GM19455 (cell line): ENCODE results near the gene TNP1.

Source experiments
- ATAC-seq: cut with Tn5 transposase; IDR thresholded peaks from one replicate; pipeline ENCODE4 v1.9.1; 2021; ENCODE audit not compliant: unreplicated experiment

Gene TNP1

DNA sequence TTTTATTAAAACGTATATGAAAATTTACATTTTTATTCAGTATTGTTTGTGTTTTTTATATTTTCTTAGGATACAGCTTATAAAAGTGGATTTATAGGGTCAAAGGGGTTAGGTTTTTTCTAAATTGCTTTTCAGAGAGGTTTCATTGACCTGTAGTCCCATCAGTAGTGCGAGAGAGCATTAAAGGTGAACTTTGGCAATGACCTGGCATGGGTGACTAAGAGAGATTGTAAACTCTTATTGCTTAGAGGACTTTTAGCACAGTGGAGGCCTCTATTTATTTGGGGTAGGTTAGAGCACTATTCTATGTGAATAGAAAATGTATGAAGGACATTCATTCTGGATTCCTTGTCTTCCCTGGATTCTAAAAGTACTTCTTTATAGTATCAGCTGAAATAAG, 16.0 kb upstream of the TNP1 start:
- no peak for ATAC-seq

DNA sequence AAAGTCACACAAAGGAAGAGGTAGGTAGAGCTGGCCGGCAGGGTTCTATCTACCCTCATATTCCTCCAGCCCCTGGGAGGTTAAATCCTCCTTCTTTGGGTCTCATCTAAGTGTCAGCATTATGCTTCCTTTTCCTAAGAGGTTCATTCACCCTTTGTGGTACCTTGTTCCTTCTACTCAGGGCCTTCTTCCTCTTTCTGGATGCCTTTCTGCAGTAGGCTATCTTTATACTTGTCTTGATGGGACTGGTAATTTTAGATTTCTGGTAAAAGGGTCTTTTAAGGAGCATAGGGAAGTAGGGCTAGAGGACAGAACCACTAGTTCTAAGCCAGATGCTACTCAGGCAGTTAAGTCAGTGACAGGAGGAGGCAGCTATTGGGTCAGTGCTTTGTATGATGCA, 13.7 kb upstream of the TNP1 start:
- no peak for ATAC-seq

DNA sequence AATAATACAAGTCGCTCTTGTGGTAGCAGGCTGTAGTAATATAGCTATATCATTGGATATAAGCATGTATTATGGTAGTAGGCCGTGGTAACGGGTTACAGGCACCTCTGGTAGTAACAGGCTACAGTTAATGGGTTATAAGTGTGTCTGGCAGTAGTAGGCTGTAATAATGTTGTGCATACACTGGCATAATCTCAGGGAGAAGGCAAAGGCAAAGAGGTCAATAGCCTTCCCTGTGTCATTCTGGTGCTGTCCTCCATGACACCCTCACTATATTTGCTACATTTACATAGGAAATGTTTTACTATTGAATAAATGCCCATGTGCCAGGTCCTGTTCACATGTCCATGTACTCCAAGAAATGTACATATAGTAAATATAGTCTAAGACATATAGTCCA, 12.8 kb upstream of the TNP1 start:
- no peak for ATAC-seq

DNA sequence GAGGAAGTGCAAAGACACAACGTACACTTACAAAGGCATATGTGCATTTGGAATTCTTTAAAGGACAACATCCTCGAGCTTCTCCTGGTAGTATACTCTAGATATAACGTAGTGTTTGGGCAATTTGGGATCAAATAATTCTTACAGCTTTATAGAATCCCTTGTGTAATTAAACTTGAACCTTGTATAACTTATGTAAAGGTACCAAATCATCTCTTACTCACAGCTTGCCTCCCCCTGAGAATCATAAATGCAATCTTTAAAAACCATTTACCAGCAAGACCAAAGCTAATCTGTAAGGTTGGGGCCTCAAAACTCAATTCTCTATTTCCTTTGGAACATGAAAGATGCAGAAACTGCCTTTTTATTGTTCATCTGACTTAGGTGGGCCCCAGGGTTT, 12.2 kb upstream of the TNP1 start:
- ATAC-seq, result no peak

DNA sequence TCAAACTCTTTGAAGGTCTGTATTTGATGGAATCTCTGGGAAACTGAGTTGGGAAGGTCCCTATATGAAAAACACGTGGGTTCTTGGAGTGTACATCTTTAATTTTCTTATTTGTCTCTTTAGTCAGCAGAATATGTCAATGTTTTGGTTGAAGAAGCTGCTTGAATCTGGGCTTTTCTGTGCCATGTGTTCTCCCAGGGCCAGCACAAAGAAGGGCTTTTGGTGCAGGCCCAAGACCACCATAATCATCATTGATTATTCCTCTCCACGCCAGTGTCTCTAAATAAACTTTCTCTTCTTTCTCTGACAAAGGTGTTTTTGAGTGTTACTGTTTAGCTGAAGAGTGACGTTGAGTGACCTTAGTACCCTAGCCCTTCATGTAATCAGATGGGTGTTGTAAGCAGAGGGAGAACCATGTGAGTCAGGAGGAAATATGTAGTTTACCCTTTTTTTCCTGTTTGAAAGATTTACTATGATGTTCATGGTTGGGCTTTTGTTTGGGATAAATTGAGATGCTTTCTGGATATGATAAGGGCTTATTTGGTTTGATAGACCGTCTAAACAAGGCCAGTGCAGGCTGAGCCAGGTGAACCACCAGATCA, 11.6 kb upstream of the TNP1 start:
- ATAC-seq, result no peak

DNA sequence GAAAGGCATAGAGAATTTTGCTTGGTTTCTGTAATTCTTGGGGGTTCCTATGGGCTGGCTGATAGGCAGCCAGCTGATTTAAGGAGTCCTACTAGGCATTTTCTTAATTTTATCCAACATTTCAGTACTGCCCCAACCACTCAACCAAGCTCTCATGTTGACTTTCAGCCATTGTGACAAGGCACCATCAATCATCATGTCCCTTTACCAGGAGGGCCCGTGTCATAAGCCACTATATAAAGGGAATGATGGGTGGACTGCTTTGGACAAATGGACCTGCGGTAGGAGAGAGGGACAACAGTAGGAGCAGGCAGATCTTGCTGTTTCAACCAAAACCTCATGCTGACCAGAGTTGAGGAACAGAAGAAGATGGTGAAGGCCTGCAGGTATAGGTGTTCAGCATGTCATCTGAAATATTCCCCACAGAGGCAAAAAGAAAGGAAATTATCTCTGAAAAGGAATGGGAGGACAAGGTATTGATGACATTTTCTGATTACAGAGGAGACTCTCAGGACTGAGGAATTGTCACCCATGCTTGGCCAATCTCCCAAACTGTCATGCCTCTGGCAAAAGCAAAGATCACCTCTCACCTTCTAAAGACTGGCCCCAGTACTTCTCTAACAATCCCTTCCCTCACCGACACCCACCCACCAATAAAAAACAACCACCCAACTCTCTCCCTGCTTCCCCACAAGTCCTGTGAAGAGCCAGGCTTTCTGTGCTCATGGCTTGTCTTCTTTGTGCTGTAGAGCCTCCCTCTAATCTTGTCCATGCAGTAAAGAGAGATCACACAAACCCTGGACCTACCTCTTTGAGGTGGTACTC, 10.9 kb upstream of the TNP1 start:
- no peak for ATAC-seq

DNA sequence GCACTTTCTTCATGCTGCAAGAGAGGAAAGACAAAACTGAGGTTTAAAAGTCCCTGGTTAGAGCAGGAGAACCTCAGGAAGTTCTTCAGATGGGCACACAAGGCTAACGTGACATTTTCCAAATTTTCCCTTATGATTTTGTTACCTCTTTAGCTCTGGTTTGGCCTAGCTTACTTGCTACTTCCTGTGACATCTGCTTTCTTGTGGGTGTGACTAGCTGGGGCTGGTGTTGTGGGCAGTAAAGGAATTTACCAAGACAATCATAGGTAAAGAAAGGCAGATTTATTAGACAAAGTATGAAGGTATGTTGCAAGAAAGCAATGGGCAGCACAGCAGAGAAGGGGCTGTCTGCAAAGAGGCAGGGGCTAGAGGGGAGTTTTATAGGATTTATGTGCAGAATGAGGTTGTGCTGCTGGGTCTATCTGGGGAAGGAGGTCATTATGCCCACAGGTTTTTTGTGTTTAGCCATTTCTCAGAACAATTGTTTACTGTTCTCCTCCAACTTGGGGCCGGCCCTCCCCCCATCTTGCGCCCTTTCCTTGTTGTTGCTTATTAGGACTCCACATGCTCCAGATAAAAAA, 6.7 kb upstream of the TNP1 start:
- ATAC-seq, result no peak

DNA sequence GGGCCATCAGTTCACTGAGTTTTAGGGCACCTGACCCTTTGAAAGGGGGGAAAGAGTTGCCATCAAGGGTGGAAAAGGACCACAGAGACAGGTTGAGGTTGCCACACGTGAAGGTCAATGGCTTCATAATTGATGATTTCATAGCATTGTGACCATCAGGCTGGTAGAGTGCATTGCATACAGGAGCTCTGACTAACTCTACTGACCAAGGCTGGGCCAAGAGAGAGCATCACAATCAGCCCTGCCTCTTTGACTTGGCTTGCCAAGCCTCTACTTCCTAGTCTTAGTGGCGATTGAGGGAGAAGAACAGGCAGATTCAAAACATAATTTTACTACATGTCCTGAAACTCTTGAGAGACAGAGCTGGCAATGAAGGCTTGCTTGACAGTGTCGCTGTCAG, 5.8 kb upstream of the TNP1 start:
- ATAC-seq, result no peak

DNA sequence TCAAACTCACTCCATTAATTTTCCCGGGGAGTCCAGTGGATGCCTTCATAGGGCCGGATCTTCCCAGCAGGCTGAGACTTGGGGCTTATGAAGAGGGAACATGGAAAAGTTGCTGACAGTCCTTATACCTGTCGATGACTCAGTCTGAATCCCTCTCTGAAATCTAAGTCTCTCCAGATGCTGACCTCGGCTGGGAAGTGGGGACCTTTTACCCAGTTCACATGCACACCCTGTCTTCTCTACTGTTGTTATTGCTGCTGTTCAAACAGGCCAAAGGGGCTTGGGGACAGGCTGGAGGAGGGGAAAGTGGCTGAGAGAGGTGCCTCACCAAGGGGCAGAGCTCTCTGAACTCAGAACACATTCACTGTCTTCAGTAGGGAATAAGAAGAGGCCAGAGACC, 4.1 kb upstream of the TNP1 start:
- no peak for ATAC-seq

DNA sequence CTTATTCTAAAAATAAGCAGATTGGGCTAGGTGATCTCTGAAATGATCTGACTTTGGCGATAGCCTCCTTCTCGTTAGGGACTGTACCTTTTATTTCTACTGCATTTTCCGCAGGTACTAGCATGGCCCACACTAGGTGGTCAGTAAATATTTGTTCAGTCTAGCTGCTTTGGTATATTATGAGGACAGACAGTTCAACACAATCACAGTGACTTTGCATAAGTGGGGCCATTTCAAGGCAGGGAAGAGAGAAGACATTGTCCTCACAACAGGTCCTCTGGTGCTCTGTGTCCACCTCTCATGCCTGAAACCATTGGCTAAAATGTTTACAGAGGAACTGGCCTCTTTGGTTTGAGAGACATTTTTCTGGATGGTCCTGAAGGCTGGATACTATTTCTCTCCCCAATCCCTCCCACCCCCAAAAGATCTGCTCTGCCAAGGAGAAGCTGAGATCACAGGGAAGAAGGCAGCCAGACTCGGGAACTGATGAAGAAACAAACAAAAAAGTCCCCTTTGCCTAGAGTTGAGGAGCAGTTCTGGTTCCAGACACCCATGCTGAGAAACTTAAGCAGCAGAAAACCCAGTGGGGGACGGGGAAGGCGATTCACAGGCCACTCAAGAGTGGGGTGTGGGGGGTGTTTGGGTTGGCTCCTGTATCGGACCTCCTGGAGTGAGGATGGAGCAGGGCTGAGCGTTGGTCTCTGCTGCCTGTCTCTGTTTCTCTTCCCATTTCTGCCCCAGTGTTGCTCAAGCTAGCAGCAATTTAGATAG, 2.9 kb upstream of the TNP1 start:
- no peak for ATAC-seq

DNA sequence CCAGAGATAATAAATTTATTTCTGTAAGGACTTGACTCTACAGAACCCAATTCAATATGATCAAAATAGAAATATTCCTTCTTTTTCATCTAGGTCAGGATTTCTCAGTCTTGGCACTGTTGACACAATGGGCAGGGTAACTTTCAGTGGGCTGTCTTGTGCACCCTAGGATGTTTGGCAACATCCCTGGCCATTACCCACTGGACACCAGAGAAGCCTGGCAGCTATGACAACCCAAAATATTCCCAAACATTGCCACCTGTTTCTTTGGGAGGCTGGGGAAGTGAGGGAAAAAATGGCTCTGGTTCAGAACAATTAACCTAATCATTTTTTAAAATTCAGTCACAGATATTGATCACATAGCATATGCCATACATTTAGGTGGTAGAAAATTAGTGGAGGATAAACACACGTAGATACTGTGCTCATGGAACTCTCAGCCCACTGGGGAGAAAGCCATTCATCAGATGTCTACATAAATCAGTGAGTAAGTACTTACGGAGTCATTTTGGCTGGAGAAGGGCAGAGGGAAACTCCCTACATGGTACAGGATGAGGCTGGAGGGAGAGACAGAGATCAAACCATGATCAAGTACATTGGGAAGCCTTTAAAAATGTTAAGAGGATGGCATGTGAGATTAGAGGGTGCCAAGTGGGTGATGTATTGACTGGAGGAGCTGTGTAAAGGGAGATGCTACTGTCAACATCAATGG, 718 bp upstream of the TNP1 start:
- no peak for ATAC-seq

DNA sequence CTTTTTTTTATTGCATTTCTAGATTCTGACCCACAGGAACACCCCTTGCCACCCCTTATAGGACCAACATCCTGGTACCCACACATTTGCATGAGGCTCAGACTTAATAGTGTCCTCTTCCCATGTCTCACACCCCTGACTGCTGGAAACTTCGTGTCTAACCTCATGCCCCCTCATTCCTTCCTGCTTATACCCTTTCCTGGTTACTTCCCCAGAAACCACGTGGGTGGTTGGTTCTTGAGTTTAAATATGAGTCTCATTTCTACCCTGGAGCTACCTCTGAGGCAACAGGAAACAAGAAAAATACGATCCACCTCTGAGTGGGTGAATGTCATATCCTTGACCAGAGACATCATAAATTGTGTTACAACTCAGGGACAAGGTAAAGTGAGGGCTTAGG, 1.6 kb downstream of the TNP1 start:
- ATAC-seq, result no peak

DNA sequence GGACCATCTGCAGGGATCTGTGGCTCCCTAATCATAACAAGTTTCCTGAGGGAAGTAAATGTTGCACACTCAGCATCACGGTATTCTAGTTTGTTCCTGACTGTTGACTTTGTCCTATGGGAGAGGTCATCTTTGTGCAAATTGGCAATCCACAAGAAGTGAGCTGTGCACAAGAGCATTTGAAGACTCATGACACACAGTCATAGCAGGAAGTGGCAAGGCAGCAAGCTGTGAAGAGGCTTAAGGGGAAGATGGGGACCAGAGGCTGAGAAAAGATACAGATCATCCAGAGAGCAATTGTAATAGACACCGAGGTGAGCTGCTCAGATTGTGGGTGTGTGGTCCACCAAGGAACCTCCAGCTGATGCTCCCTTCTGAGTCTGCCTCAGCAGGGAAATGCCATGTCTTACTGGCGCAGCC, 2.7 kb downstream of the TNP1 start:
- ATAC-seq, result no peak

DNA sequence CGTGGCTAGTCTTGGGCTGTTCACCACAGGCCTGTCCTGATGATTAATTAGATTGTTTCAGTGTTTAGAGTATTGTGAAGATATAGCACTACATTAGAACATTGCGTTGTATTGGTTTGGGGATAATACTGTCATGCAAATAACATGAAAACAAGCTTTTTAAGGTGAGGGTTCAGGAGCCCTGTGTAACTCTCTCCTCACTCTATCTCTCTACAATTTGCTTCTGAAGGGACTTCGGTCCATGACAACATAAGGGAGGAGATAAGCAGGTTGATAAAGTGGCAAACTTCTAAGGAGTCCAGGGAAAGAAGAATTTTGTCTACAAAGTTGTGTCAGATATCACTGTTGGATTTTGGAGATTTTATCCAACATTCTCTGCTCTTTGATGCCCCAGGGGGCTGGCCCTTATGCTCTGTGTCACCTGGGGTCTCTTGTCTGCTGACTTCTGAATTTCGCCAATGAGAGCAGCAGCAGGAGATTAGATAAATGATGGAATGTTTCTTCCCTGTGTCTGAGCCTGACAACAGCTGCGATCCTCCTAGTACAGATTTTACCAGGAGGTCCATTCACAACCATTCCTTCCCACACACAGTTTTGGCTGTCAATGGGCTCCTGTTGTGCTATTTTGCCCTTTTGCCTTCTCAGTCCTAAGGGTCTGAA, 3.3 kb downstream of the TNP1 start:
- ATAC-seq, result no peak

DNA sequence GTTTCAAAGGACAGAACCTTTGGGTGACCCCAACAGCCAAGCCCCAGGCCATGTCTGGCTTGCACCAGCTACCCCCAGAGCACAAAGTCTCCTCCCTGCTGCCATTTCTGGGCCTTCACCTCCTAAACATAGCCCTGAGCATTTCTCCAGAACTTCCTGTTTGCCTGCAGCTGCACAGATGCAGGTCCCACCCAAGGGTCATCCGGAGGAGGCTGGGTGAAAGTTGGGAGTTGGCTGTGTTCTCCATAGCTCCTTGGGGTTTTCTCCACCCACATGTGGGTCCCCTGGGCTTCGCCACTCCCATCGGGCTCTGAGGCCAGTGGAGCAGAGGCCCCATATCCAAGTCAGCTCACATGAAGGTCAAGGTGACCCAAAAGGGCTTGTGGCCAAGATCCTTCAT, 4.3 kb downstream of the TNP1 start:
- no peak for ATAC-seq

DNA sequence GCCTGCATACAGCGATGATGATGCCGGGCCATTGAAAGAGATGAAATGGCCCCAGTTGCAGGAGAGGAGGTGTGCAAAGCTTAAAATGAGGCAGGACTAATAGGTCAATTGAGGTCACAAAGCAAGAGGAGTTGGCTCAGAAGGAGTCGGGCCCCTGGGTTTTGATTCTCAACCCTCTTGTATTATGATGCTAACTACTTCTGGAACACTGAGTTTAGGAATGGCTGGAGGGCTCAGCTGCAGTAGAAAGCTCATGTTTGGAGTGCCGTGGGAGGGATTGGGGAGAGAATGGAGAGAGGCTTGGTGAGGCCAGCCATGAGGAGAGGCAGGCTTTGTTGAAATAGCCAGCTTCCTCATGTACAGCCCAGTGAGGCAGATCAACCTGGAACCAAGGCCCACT, 4.8 kb downstream of the TNP1 start:
- ATAC-seq, result no peak

DNA sequence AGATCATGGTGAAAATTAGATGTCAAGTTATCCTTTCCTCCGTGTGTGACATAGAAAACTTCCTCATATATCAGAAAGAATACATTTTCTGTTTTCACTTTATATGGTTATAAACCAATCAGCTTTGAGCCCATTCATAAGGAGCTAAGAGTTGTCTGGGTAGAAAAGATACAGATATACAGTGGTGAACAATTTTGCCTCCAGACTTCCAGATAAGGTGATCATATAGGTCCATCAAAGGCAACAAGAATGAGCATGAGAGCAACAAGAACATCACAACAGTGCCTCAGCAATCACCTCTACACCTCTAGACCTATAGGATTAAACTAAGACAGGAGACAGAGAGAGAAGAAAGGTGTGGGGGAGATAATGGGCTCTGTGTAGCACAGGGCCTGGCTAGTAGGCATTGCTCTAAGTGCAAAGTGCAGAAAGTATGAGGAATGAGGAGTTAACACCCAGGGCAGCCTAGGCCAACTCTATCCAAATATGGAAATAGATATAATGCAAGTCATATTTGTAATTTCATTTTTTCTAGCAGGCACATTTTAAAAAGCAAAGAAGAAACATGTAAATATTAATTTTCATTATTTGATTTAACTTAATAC, 8.3 kb downstream of the TNP1 start:
- no peak for ATAC-seq

DNA sequence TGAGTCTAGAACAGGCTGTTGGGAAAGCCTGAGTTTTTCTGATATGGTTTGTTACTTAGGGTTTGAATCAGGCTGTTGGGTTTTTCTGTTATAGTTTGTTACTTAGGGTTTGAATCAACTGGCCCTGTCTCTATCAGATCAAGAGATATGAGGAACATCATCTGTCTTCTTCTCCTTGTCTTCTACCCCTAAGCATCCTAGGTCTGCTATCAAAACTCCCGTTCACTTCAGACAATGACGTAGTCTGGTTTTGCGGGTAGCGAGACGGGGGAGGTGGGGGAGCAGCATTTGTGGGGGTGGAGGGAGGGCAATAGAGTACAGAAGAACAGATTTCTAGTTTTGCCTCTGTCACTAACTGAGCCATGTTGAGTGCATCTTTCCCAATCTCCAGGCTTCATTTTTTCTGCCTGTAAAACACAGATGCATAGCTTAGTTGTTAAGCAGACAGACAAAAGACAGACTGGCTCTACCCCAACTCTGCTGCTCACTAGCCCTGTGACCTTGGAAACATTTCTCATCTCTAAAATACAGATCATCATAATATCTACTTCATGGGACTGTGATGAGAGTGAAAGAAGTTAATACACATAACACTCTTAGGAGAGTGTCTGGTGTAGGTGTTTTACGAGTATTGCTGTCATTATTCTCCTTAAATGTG, 9.1 kb downstream of the TNP1 start:
- no peak for ATAC-seq

DNA sequence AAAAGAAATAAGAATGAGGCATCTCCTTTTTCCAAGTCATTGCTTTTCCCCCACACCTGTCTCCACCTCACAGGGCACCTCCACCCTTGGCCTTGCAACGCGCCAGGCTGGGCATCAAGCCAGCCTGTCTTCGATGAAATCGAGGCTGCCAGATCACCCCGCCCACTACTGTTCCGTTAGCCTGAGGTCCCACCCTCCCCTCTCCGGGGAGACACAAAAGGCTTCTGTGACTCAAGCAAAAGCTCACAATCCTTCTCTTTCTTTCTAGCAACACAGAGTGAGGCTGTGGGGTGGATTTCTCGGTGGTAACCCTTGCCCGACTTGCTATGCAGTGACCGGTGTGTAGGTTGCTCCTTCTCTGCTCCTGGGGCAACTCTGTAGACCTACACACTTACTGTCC, 9.9 kb downstream of the TNP1 start:
- ATAC-seq, result no peak

DNA sequence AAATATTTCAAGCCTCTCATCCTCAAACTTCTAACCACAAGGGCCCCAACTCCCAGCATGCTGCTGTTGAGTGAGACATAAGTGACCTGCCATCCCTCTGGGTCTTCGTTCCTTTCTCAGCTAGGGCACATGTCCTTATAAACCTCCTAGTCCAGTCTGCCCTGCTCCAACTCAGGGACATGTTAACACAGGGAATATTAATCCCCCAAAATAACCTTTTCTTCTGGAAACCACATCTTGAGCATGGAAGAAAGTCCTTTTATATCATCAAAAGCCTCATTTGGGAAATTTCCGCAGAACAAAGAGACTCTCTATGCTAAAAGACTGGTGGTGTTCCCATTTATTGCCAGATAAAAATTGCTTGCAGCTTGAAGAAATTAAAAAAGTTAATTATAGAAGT, 14.4 kb downstream of the TNP1 start:
- ATAC-seq, result no peak
